GM12801 (cell line): Measurements from ENCODE around the gene WHAMM.

Experiments
- CTCF ChIP-seq: IDR thresholded peaks from one replicate; pipeline ENCODE4 v1.5.1; 2011; ENCODE audit warnings: control low read depth; ENCODE audit not compliant: insufficient read length; ENCODE audit errors: extremely low read depth

The WHAMM gene

GRCh38 chr15:82771789-82772607 lies 37.4 kb upstream of the WHAMM start:
- no peak for TF ChIP-seq CTCF

GRCh38 chr15:82774496-82774895 lies 34.9 kb upstream of the WHAMM start:
- no peak for TF ChIP-seq CTCF

- no peak for TF ChIP-seq CTCF
Measured at GRCh38 chr15:82778755-82779154, 30.7 kb upstream of the WHAMM start.

- no peak for TF ChIP-seq CTCF
Measured at GRCh38 chr15:82781349-82781748, 28.1 kb upstream of the WHAMM start.

GRCh38 chr15:82788496-82788895 lies 20.9 kb upstream of the WHAMM start:
- no peak for TF ChIP-seq CTCF

- no peak for TF ChIP-seq CTCF
Measured at GRCh38 chr15:82789491-82789890, 19.9 kb upstream of the WHAMM start.

GRCh38 chr15:82790321-82790720 lies 19.1 kb upstream of the WHAMM start:
- no peak for TF ChIP-seq CTCF

GRCh38 chr15:82792068-82792467 lies 17.4 kb upstream of the WHAMM start:
- no peak for TF ChIP-seq CTCF
